Measurements from ENCODE around the gene TATDN3.

- TF ChIP-seq POLR2A (IDR thresholded peaks at IDR 0.05) (no peak), CTCF (IDR thresholded peaks at IDR 0.05) (no peak)
Observed at GRCh38 chr1:212805767-212806166, 14.1 kb downstream of the TATDN3 start.
